Superior temporal gyrus (tissue), 1 donor: Measurements from ENCODE around the gene CASK.
"Not testable (repeated sequence)": the region's sequence is repeated elsewhere in the genome, so short reads cannot be mapped to it uniquely, and the experiment has no call there.

Experiments
- DNase-seq: peaks from one replicate; pipeline ENCODE4 v3.0.0-alpha.2; 2016; ENCODE audit errors: extremely low spot score

The CASK gene

GRCh38 chrX:41730081-41730480, 193.3 kb downstream of the CASK start:
- DNase-seq = no peak

DNA sequence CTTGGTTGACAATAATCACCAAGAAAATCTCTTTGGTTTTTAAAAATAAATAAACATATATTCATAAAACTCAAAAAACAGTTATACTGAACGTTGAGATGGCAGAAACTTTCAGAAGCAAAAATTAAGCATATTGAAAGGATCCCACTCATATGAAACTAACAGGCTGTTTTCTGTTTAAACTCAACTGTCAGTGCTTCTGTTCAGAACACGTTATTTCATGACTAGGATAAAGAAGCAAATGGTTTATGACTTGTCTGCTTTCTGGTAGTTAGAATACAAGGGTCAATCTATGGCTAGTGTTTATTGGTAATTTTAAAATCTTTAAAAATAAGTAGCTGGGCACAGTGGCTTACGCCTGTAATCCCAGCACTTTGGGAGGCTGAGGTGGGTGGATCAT, 195.2 kb downstream of the CASK start:
- DNase-seq = no peak

DNA sequence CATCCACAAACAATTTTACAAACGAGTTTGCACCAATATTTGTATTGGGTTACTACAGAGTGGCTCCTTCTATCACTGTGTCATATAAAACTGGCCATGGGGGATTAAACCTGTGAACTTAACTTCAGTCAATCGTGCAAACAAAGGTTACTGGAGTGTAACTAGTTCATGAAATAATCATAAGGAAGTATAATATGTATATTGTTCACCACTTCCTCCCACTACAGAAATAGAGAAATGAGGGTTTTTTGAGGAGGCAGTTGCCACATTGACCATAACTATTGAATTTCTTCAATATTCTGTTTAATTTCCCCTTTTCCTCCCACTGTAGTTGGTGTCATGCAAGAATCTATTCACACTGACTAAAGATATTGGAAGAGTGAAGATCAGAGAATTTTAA, 199.5 kb downstream of the CASK start, which contains the start of gene GPR82:
Gene GPR82, plus strand, starts transcription at position 356 of the 400 bp plus-strand sequence. CDS start 2,846 bp downstream, outside the sequence.
- no peak for DNase-seq

GRCh38 chrX:41722816-41723618, 200.3 kb downstream of the CASK start:
- DNase-seq = no peak

DNA sequence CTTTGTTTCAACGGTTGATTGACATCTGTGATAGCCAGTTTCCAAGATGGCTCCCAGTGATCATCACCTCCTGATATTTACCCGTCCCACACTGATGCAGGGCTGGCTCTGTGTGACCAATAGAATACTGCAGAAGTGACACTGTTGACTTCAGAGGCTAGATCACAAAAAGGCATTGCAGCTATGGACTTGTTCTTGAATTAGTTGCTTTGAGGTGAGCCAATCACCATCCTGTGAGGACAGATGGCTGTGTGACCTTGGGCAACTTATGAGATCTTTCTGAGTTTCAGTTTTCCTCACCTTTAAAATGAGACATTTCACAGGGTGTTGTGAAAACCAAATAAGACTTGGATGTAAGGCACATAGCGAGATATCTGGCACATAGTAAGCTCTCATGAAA, 201.1 kb downstream of the CASK start:
- DNase-seq = no peak

DNA sequence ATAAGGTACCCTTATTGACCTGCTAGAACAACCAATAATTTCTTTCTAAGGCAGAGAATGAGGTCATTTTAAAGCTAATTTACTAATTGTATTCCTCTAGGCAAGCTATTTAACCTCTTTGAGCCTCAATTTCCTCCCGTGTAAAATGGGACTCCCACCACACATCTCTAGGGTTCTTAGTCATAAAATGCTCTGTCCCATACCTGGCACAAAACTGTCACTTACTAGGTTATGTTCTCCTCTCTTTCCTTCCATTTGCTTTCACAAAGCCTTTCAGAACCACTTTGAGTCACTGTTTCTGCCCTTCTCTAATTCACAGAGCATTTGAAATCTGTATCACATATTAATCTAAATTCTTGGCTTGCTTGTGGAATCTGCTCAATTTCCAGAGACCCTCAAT, 201.8 kb downstream of the CASK start:
- DNase-seq = no peak

GRCh38 chrX:41720125-41720779, 203.1 kb downstream of the CASK start:
- DNase-seq = no peak

GRCh38 chrX:41719610-41720009, 203.7 kb downstream of the CASK start:
- DNase-seq = not testable (repeated sequence)

- DNase-seq = peak; percentile 80
Measured at GRCh38 chrX:41718481-41719235, 204.7 kb downstream of the CASK start.

DNA sequence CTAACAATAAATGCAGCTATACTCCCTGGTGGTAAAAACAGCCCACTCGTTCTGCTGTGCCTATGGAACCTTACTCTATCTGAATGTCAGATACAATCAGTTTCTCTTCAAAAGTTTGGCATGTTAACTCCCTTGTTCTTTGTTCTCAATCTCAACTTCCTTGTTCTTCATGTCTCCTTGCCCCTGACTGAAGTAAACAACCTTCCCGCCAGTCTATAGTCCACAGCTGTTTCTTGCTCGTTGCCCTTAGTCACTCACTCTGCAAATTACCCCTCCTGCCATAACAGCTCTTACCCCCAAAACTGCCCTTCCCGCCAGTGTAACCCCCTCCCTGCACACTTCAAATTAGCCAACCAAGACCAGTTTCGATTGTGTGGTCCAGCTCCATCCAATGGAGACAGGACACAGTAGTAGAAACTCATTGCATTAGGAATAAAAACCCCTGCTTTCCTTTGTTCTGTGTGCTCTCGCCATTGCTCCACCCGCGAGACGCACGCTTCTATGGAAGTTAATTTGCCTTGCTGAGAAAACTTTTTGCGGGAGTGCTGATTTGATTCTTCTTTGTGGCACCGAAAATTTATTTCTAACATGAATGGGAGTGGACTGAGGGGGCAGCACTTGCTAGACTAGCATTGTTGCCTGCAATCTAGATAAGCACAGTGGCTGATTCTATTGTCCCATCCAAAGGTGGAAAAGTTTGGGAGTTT, 206.4 kb downstream of the CASK start:
- DNase-seq = no peak

GRCh38 chrX:41716222-41716621, 207.1 kb downstream of the CASK start:
- DNase-seq = no peak

- DNase-seq = no peak
Measured at GRCh38 chrX:41711021-41711667, 212.2 kb downstream of the CASK start.

DNA sequence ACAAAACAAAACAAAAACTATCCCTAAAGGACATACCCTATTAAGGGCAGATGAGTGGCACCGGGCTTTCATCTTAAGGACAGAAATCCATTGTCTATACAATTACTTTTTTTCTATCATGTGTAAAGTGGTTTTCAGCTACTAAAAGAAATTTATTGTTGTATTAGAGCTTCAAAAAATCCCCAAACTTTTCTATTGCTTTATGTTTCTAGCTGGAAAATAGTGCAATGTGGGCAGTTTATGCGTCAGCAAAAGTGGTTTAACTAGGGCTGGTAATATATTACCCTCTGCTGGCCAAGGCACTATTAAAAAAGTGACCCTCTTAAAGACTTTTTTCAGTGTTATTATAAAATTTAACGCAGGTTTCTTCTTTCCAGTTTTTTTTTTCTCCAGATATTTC, 214.9 kb downstream of the CASK start:
- no peak for DNase-seq

- DNase-seq = no peak
Measured at GRCh38 chrX:41707218-41707617, 216.1 kb downstream of the CASK start.

DNA sequence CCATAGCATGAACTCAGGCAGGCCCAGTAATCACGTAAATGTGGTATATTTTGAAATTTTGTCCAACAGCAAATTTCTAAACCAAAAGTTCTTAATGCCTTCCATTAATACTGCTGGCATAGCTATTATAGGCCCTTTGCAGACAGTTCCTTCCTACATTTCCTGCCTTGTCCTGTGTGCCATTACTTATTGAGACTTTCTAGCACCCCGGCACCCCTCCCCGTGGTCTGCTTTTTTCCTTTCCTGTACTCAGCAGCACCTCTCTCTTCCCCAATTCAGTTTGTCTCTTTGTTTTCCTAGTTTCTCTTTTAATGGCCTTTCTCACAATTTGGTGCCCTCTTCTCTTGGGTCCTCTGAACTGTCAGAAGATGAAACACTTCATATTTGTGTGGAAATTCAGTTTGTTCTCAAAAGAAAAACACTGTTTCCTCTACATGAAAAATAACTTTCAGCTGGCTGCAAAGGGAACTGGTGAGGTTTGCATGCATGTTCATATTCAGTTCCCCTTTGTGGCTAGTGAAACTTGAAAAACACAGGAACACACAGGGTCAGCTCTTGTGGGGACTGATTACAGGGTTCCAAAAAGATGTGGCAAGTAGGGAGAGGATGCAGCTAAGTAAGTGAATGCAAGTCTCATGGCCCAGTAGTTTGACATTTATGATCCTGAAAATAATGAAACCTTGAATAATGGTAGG, 217.5 kb downstream of the CASK start:
- no peak for DNase-seq

GRCh38 chrX:41705042-41705441, 218.3 kb downstream of the CASK start:
- no peak for DNase-seq

DNA sequence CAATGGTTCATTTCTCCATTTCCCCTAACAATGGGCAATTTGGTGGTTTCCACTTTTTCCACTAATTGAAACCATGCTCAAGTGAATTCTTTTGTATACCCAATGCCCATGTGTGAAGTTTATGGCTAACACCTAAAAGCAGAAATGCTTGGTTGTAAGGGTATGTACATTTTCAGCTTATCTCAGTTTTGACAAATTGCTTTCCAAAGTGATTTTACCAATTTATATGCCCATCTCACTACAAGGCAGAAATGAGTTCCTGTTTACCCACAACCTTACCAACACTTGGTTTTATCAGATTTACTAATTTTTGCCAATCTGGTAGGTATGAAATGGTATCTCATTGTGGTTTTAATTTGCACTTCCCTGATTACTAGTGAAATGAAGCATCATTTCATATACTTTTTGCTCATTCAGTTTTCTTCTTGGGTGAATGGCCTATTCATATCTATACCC, 219.8 kb downstream of the CASK start:
- peak; percentile 19 for DNase-seq

- no peak for DNase-seq
Measured at GRCh38 chrX:41695426-41695825, 227.9 kb downstream of the CASK start.

DNA sequence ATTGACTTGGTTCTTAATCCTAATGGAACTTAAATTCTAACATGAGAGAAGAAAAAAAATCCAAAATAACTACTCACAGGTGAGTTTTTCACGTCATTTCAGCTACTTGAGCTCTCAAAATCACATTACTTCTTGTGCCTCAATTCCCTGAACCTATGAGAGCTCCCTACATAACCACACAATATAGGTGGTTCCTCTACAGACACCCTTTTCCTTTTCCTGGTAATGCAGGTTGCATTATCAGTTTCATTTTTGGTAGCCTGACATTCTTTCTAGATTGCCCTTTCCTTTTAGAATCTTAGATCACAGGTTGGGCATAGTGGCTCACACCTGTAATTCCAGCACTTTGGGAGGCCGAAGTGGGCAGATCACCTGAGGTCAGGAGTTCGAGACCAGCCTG, 230.3 kb downstream of the CASK start:
- DNase-seq = no peak

DNA sequence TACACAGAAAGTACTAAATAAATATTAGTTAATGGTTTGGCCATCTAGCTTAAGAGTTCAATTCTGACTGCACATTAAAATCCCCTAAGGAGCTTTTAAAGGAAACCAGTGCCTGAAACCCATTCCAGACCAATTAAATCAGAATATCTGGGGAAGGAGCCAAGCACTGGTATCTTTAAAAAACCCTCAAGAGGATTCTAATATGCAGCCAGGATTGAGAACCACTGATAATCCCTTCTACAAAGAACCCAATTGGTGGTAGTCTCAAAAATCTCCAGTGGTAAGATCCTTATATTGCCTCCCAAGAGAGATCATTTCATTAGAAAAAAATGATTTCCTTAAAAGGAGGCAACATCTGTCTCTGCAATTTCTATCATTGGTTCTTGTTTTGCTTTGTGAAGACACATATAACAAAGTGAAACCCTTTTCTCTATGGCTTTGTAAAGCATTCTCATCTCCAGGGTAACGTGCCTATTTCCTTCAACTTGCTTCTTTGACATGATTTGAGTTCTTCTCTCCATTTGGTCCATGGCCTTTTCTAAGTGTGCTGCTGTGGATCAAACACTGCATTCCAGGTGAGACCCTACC, 231.1 kb downstream of the CASK start:
- DNase-seq = no peak
